Neural progenitor cell (in vitro differentiated cells): ENCODE measurements around the gene SIRT6. TPM values are rescaled to one million over a fixed set of nuclear protein-coding genes. Genes with fewer than 3 reads are reported as not detected.
"Not testable (repeated sequence)": the region's sequence is repeated elsewhere in the genome, so short reads cannot be mapped to it uniquely, and the experiment has no call there.

ENCODE experiments used
- DNase-seq: peaks from one replicate; pipeline ENCODE4 v3.0.0-alpha.2; 2016; ENCODE audit warnings: low spot score
- H2AFZ ChIP-seq: fragments of 200-600 bp; sonication (generic); replicated peaks from 2 replicates; pipeline ENCODE4 v1.6.1; 2016; ENCODE audit warnings: antibody characterized with exemption
- H3F3A ChIP-seq: fragments of 200-600 bp; sonication (generic); 2 replicates; pipeline ENCODE4 v1.6.1; 2016; ENCODE audit warnings: antibody characterized with exemption, low read depth
- H3K27ac ChIP-seq: fragments of 200-600 bp; sonication (generic); 2 replicates; pipeline ENCODE4 v1.5.1; 2016; ENCODE audit warnings: mild to moderate bottlenecking
- H3K27me3 ChIP-seq: fragments of 200-600 bp; sonication (generic); 2 replicates; pipeline ENCODE4 v1.6.1; 2016; ENCODE audit warnings: mild to moderate bottlenecking, moderate library complexity
- H3K36me3 ChIP-seq: fragments of 200-600 bp; sonication (generic); 2 replicates; pipeline ENCODE4 v1.5.1; 2016
- H3K4me1 ChIP-seq: fragments of 200-600 bp; sonication (generic); 2 replicates; pipeline ENCODE4 v1.6.1; 2016; ENCODE audit warnings: mixed run types
- H3K4me2 ChIP-seq: fragments of 200-600 bp; sonication (generic); 2 replicates; pipeline ENCODE4 v1.6.1; 2016
- H3K4me3 ChIP-seq: fragments of 200-600 bp; sonication (generic); 2 replicates; pipeline ENCODE4 v1.5.1; 2016
- H3K79me2 ChIP-seq: fragments of 200-600 bp; sonication (generic); 2 replicates; pipeline ENCODE4 v1.6.1; 2016; ENCODE audit warnings: low read depth
- H3K9ac ChIP-seq: fragments of 200-600 bp; sonication (generic); 2 replicates; pipeline ENCODE4 v1.6.1; 2016
- H3K9me3 ChIP-seq: fragments of 200-600 bp; sonication (generic); 2 replicates; pipeline ENCODE4 v1.5.1; 2016; ENCODE audit warnings: low read depth
- H4K20me1 ChIP-seq: fragments of 200-600 bp; sonication (generic); 2 replicates; pipeline ENCODE4 v1.6.1; 2016; ENCODE audit warnings: low read depth
- H3K27ac Mint-ChIP-seq: 3 replicates; pipeline ENCODE4 v1.8.0; 2021; ENCODE audit warnings: mixed read lengths
- H3K27me3 Mint-ChIP-seq: 2 replicates; pipeline ENCODE4 v1.8.0; 2022; ENCODE audit warnings: low read depth, mild to moderate bottlenecking, inconsistent platforms, moderate library complexity, mixed read lengths; ENCODE audit not compliant: insufficient read depth
- H3K36me3 Mint-ChIP-seq: 3 replicates; pipeline ENCODE4 v1.8.0; 2021; ENCODE audit warnings: mixed read lengths
- H3K4me1 Mint-ChIP-seq: 3 replicates; pipeline ENCODE4 v1.8.0; 2021; ENCODE audit warnings: mixed read lengths
- H3K4me3 Mint-ChIP-seq: 3 replicates; pipeline ENCODE4 v1.8.0; 2021; ENCODE audit warnings: mild to moderate bottlenecking, moderate library complexity, mixed read lengths
- H3K9me3 Mint-ChIP-seq: 3 replicates; pipeline ENCODE4 v1.8.0; 2020; ENCODE audit warnings: mixed read lengths
- CTCF ChIP-seq: fragments of 200-600 bp; sonication (generic); IDR thresholded peaks from 2 replicates; pipeline ENCODE4 v1.5.1; 2017; ENCODE audit warnings: antibody characterized with exemption, mild to moderate bottlenecking
- EZH2 ChIP-seq: fragments of 200-600 bp; sonication (generic); IDR thresholded peaks from 2 replicates; pipeline ENCODE4 v1.6.1; 2017; ENCODE audit warnings: antibody characterized with exemption, mild to moderate bottlenecking, moderate library complexity
- total RNA-seq: library from RNA; depleted of rRNA; stranded (reverse); fragments of >200 nt; gene quantifications from 2 replicates; pipeline ENCODE4 v1.2.3, GENCODE V29; 2015; ENCODE audit warnings: low replicate concordance

The SIRT6 gene
- 20.1 and 27.6 TPM in 2 replicates for total RNA-seq

DNA sequence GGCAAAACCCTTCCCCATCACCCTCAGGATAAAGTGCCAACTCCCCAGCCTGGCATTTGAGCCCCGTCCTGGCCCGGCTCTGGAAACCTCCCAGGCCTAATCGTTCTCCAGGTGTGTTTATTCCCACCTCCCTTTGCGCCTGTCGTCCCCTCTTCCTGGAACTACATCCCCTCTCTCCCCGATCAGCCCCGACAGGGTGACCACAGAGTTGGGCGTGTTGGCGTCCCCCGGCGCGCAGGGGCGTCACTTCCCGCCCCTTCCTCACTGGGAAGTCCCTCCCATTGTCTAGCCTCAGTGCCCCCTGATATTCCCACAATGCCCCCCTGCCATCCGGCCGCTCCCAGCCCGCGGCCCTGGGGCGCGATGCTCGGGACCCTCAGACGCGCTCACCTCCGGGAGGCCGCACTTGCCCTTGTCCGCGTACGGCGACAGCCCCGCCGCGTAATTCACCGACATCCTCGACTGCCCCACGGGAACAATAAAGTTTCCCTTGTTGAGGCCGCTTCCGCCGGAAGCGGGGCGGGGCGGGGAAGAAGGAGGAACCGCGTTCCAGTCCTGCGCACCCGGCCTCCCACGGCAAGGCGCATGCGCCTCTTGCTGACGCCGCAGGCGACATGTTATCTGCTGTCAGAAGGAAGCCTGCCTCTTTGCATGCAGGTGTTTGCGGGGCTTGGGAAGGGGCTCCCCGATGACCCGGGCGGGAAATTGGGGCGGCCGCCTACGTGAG is at the start of gene SIRT6, which contains the start of gene ANKRD24:
Gene SIRT6 (minus strand): TSS at position 480 of the 727 bp plus-strand sequence. CDS start 24 bp downstream, at position 456.
Gene ANKRD24 (plus strand): TSS at position 606 of the 727 bp plus-strand sequence. CDS start 3,737 bp downstream, outside the sequence.
- peak within 1 kb of the TSS; percentile 97 for H3K27ac Mint-ChIP-seq

GRCh38 chr19:4232139-4232538 is 49.8 kb upstream of the SIRT6 start:
- not testable (repeated sequence) for H3K27ac Mint-ChIP-seq, H3K79me2 ChIP-seq, H3K9ac ChIP-seq, H3K9me3 ChIP-seq, DNase-seq, H3K36me3 Mint-ChIP-seq, H3K36me3 ChIP-seq, H3K4me1 Mint-ChIP-seq, H3K27me3 ChIP-seq, H4K20me1 ChIP-seq, H3K4me2 ChIP-seq, H3K4me1 ChIP-seq, H3K27ac ChIP-seq, H3K4me3 ChIP-seq, H3K9me3 Mint-ChIP-seq, H3F3A ChIP-seq, H2AFZ ChIP-seq
- Mint-ChIP-seq H3K27me3 (peaks cover 13% of the 10 kb centered on the region), H3K4me3 (peak overlapping the region; percentile 38)

More for the DNA sequence above, at the start of gene SIRT6, which contains the start of gene ANKRD24:
- peaks cover 14% of the 10 kb centered on the region for H3K27me3 Mint-ChIP-seq
- peaks cover under 1% of the 10 kb centered on the region for H3K36me3 Mint-ChIP-seq
- DNase-seq: peak; percentile 97
- Histone ChIP-seq H3F3A (peaks cover 11% of the 10 kb centered on the region), H4K20me1 (peaks cover 3% of the 10 kb centered on the region), H3K4me1 (no peaks in the 10 kb centered on the region), H2AFZ (peak within 1 kb of the TSS; percentile 58), H3K9ac (peak within 1 kb of the TSS; percentile 72), H3K27me3 (no peaks in the 10 kb centered on the region), H3K4me2 (peak within 1 kb of the TSS; percentile 93), H3K4me3 (peak within 1 kb of the TSS; percentile 66), H3K79me2 (peaks cover 10% of the 10 kb centered on the region), H3K36me3 (no peaks in the 10 kb centered on the region), H3K9me3 (no peaks in the 10 kb centered on the region), H3K27ac (no peak within 1 kb of the TSS)
- H3K9me3 Mint-ChIP-seq: no peaks in the 10 kb centered on the region
- H3K4me1 Mint-ChIP-seq: peaks cover 11% of the 10 kb centered on the region
- H3K4me3 Mint-ChIP-seq: peak within 1 kb of the TSS; percentile 98
- TF ChIP-seq CTCF (no peak), EZH2 (peak; percentile 29)

DNA sequence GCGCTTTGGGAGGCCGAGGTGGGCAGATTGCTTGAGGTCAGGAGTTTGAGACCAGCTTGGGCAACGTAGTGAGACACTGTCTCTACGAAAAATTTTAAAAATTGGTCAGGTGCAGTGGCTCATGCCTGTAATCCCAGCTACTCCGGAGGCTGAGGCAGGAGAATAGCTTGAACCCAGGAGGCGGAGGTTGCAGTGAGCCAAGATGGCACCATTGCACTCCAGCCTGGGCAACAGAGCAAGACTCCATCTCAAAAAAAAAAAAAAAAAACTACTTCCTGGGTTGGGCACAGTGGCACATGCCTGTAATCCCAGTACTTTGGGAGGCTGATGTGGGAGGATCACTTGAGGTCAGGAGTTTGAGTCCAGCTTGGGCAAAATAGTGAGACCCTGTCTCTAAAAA is 49.2 kb upstream of the SIRT6 start:
- not testable (repeated sequence) for DNase-seq, H2AFZ ChIP-seq, H3K4me1 Mint-ChIP-seq, H3K4me1 ChIP-seq, H4K20me1 ChIP-seq, H3K27me3 ChIP-seq, H3K79me2 ChIP-seq, H3K4me2 ChIP-seq, H3K36me3 ChIP-seq, H3K36me3 Mint-ChIP-seq, H3F3A ChIP-seq, H3K9me3 ChIP-seq, H3K4me3 ChIP-seq, H3K27ac ChIP-seq, H3K9me3 Mint-ChIP-seq, H3K4me3 Mint-ChIP-seq, H3K27ac Mint-ChIP-seq, H3K9ac ChIP-seq
- H3K27me3 Mint-ChIP-seq: peaks cover 13% of the 10 kb centered on the region

GRCh38 chr19:4230237-4230636 is 47.9 kb upstream of the SIRT6 start:
- not testable (repeated sequence) for H3K4me2 ChIP-seq, H4K20me1 ChIP-seq, H2AFZ ChIP-seq, H3F3A ChIP-seq, H3K9me3 Mint-ChIP-seq, H3K36me3 ChIP-seq, H3K27ac Mint-ChIP-seq, H3K36me3 Mint-ChIP-seq, H3K4me1 ChIP-seq, H3K4me3 ChIP-seq, H3K27me3 ChIP-seq, H3K79me2 ChIP-seq, H3K9me3 ChIP-seq, DNase-seq, H3K4me3 Mint-ChIP-seq, H3K27ac ChIP-seq, H3K9ac ChIP-seq, H3K4me1 Mint-ChIP-seq
- peaks cover 14% of the 10 kb centered on the region for H3K27me3 Mint-ChIP-seq
